ENCODE data around the gene CRYBG1.

DNA sequence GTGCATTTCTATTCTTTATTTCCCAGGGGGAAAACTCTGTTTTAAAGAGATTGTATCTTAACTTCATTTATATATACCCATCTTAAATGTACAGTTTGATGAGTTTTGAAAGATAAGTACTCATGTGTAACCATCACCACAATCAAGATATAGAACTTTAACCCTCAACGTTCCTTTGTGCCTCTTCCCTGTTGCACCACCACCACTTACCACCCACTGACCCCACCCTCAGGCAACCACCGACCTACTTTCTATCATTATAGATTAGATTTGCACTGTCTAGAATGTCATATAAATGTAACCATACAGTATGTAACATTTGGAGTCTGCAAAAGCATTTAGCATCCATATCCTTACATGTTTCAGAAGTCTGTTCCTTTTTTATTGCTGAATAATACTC lies 147.8 kb downstream of the CRYBG1 start:
- TF ChIP-seq MYC (IDR thresholded peaks at IDR 0.05; ENCODE audit: low read depth, low read length) (no peak), CTCF (IDR thresholded peaks at IDR 0.05; ENCODE audit: low read depth, low read length) (no peak)
